ENCODE data around the gene ATP6V0A1. TPM values are rescaled to one million over a fixed set of nuclear protein-coding genes. Genes with fewer than 3 reads are reported as not detected.
"Not testable (repeated sequence)": the region's sequence is repeated elsewhere in the genome, so short reads cannot be mapped to it uniquely, and the experiment has no call there.

The ATP6V0A1 gene
- total RNA-seq, 1 experiment from 2014 or later = 0.07 TPM

- CTCF ChIA-PET = no interaction called here
- Histone ChIP-seq H3K4me1 (ENCODE audit: insufficient read depth, low read length) (no peaks in the 10 kb centered on the region), H3K36me3 (ENCODE audit: low read depth, low read length) (no peaks in the 10 kb centered on the region), H3F3A (ENCODE audit: low read length, unreplicated experiment) (no peaks in the 10 kb centered on the region), H3K9ac (ENCODE audit: low read length) (no peak overlapping the region), H3K79me2 (ENCODE audit: low read length) (no peaks in the 10 kb centered on the region), H4K20me1 (ENCODE audit: low read length) (no peaks in the 10 kb centered on the region), H3K27me3 (ENCODE audit: low read length) (no peaks in the 10 kb centered on the region), H3K4me2 (ENCODE audit: low read length) (no peak overlapping the region), H2AFZ (ENCODE audit: low read length) (no peak overlapping the region), H3K27ac (ENCODE audit: low read length) (no peak overlapping the region), H3K9me2 (replicated peaks; ENCODE audit: low read length) (no peaks in the 10 kb centered on the region), H3K4me3 (ENCODE audit: low read length) (no peak overlapping the region), H3K9me3 (ENCODE audit: low read length) (no peaks in the 10 kb centered on the region)
- POLR2A ChIA-PET (ENCODE audit: unreplicated experiment) = no interaction called here
- TF ChIP-seq EZH2phosphoT487 (IDR thresholded peaks at IDR 0.05; ENCODE audit: borderline replicate concordance, low read length) (no peak), EZH2 (IDR thresholded peaks at IDR 0.05; ENCODE audit: low read length, unreplicated experiment) (no peak), CTCF (conservative IDR thresholded peaks at IDR 0.05; ENCODE audit: low read depth, low read length) (no peak)
- ATAC-seq (no peak), DNase-seq (no peak)
- intact Hi-C loops (cut with micrococcal nuclease) = no loop called here
- BruUV-seq (replicated peaks) = no TSS peak
Observed at GRCh38 chr17:42475835-42476234, 17.2 kb downstream of the ATP6V0A1 start.

- TF ChIP-seq CTCF (conservative IDR thresholded peaks at IDR 0.05; ENCODE audit: low read depth, low read length) = no peak
- TF ChIP-seq EZH2 (IDR thresholded peaks at IDR 0.05; ENCODE audit: low read length, unreplicated experiment) = no peak
- TF ChIP-seq EZH2phosphoT487 (IDR thresholded peaks at IDR 0.05; ENCODE audit: borderline replicate concordance, low read length) = no peak
- Histone ChIP-seq H3F3A (ENCODE audit: low read length, unreplicated experiment) (no peaks in the 10 kb centered on the region), H3K9me2 (replicated peaks; ENCODE audit: low read length) (no peaks in the 10 kb centered on the region), H3K79me2 (ENCODE audit: low read length) (no peaks in the 10 kb centered on the region), H2AFZ (ENCODE audit: low read length) (no peak overlapping the region), H3K27ac (ENCODE audit: low read length) (no peak overlapping the region), H3K36me3 (ENCODE audit: low read depth, low read length) (no peaks in the 10 kb centered on the region), H3K4me2 (ENCODE audit: low read length) (no peak overlapping the region), H3K27me3 (ENCODE audit: low read length) (no peaks in the 10 kb centered on the region), H4K20me1 (ENCODE audit: low read length) (no peaks in the 10 kb centered on the region), H3K9ac (ENCODE audit: low read length) (no peak overlapping the region), H3K4me3 (ENCODE audit: low read length) (no peak overlapping the region), H3K9me3 (ENCODE audit: low read length) (no peaks in the 10 kb centered on the region), H3K4me1 (ENCODE audit: insufficient read depth, low read length) (no peaks in the 10 kb centered on the region)
- CTCF ChIA-PET = no interaction called here
- intact Hi-C loops (cut with micrococcal nuclease) = no loop called here
- ATAC-seq (no peak), DNase-seq (no peak)
- POLR2A ChIA-PET (ENCODE audit: unreplicated experiment) = no interaction called here
- BruUV-seq (replicated peaks) = no TSS peak
Observed at GRCh38 chr17:42476411-42476810, 17.7 kb downstream of the ATP6V0A1 start.

GRCh38 chr17:42477173-42477572, 18.5 kb downstream of the ATP6V0A1 start:
- Histone ChIP-seq H3K36me3 (ENCODE audit: low read depth, low read length) (no peaks in the 10 kb centered on the region), H3K79me2 (ENCODE audit: low read length) (no peaks in the 10 kb centered on the region), H2AFZ (ENCODE audit: low read length) (no peak overlapping the region), H3F3A (ENCODE audit: low read length, unreplicated experiment) (no peaks in the 10 kb centered on the region), H3K9ac (ENCODE audit: low read length) (no peak overlapping the region), H3K27me3 (ENCODE audit: low read length) (no peaks in the 10 kb centered on the region), H3K9me3 (ENCODE audit: low read length) (no peaks in the 10 kb centered on the region), H3K27ac (ENCODE audit: low read length) (no peak overlapping the region), H3K4me2 (ENCODE audit: low read length) (no peak overlapping the region), H3K4me1 (ENCODE audit: insufficient read depth, low read length) (no peaks in the 10 kb centered on the region), H3K9me2 (replicated peaks; ENCODE audit: low read length) (no peaks in the 10 kb centered on the region), H3K4me3 (ENCODE audit: low read length) (no peak overlapping the region), H4K20me1 (ENCODE audit: low read length) (no peaks in the 10 kb centered on the region)
- BruUV-seq (replicated peaks) = no TSS peak
- CTCF ChIA-PET = no interaction called here
- intact Hi-C loops (cut with micrococcal nuclease) = no loop called here
- TF ChIP-seq EZH2phosphoT487 (IDR thresholded peaks at IDR 0.05; ENCODE audit: borderline replicate concordance, low read length) (no peak), CTCF (conservative IDR thresholded peaks at IDR 0.05; ENCODE audit: low read depth, low read length) (no peak), EZH2 (IDR thresholded peaks at IDR 0.05; ENCODE audit: low read length, unreplicated experiment) (no peak)
- POLR2A ChIA-PET (ENCODE audit: unreplicated experiment) = no interaction called here
- DNase-seq = no peak
- ATAC-seq = no peak

- H3K4me1 ChIP-seq (ENCODE audit: insufficient read depth, low read length); H3K27me3 ChIP-seq (ENCODE audit: low read length); H3K9me3 ChIP-seq (ENCODE audit: low read length); DNase-seq; POLR2A ChIA-PET (ENCODE audit: unreplicated experiment); H2AFZ ChIP-seq (ENCODE audit: low read length); H3K9me2 ChIP-seq (replicated peaks; ENCODE audit: low read length); intact Hi-C loops (cut with micrococcal nuclease); H3K79me2 ChIP-seq (ENCODE audit: low read length); H3F3A ChIP-seq (ENCODE audit: low read length, unreplicated experiment); BruUV-seq (replicated peaks); ATAC-seq; H3K4me3 ChIP-seq (ENCODE audit: low read length); H3K27ac ChIP-seq (ENCODE audit: low read length); CTCF ChIA-PET; H3K36me3 ChIP-seq (ENCODE audit: low read depth, low read length); H4K20me1 ChIP-seq (ENCODE audit: low read length); H3K9ac ChIP-seq (ENCODE audit: low read length); H3K4me2 ChIP-seq (ENCODE audit: low read length): not testable (repeated sequence)
Observed at GRCh38 chr17:42477824-42478223, 19.1 kb downstream of the ATP6V0A1 start.

Data from PC-3 (cell line).